Stimulated activated CD8-positive, alpha-beta memory T cell treated with anti-CD3 and anti-CD28 coated beads, Interleukin-7, amount 100 ng/mL, for 1 hour (primary cell): ENCODE results near the gene SSBP4.

Source experiments
- DNase-seq, 2 donors: peaks; one replicate each; pipeline ENCODE4 v3.0.0-alpha.2; 2020; ENCODE audit warnings: low read depth in 2 of 2

SSBP4 gene

GRCh38 chr19:18444513-18444912 lies 25.3 kb downstream of the SSBP4 start:
- no peak for DNase-seq

GRCh38 chr19:18445262-18445948 lies 26.2 kb downstream of the SSBP4 start:
- no peak for DNase-seq

- no peak for DNase-seq
Measured at GRCh38 chr19:18446145-18446810, 27.1 kb downstream of the SSBP4 start.

- DNase-seq = no peak
Measured at GRCh38 chr19:18446811-18447359, 27.7 kb downstream of the SSBP4 start.

GRCh38 chr19:18449552-18449951 lies 30.4 kb downstream of the SSBP4 start:
- DNase-seq = no peak

- DNase-seq = no peak
Measured at GRCh38 chr19:18450021-18450930, 31.1 kb downstream of the SSBP4 start.

- DNase-seq = peak; percentile 77 to 86
Measured at GRCh38 chr19:18450931-18451836, 32.0 kb downstream of the SSBP4 start.

GRCh38 chr19:18452386-18452785 lies 33.2 kb downstream of the SSBP4 start:
- DNase-seq = no peak

GRCh38 chr19:18453269-18454024 lies 34.2 kb downstream of the SSBP4 start:
- DNase-seq = no peak

- no peak for DNase-seq
Measured at GRCh38 chr19:18456279-18456678, 37.1 kb downstream of the SSBP4 start.

GRCh38 chr19:18456974-18457373 lies 37.8 kb downstream of the SSBP4 start:
- no peak for DNase-seq

- no peak for DNase-seq
Measured at GRCh38 chr19:18457483-18458331, 38.5 kb downstream of the SSBP4 start.

- DNase-seq = no peak
Measured at GRCh38 chr19:18460900-18461299, 41.7 kb downstream of the SSBP4 start.

- DNase-seq = no peak
Measured at GRCh38 chr19:18461471-18461870, 42.3 kb downstream of the SSBP4 start.

- no peak for DNase-seq
Measured at GRCh38 chr19:18464646-18465045, 45.4 kb downstream of the SSBP4 start.

- no peak for DNase-seq
Measured at GRCh38 chr19:18465214-18465963, 46.2 kb downstream of the SSBP4 start.

- no peak for DNase-seq
Measured at GRCh38 chr19:18465964-18466339, 46.8 kb downstream of the SSBP4 start.

- DNase-seq = no peak
Measured at GRCh38 chr19:18466354-18466753, 47.2 kb downstream of the SSBP4 start.

- no peak for DNase-seq
Measured at GRCh38 chr19:18467978-18468377, 48.8 kb downstream of the SSBP4 start.
